GM19238 (cell line): ENCODE measurements around the gene NRIP1.
"Not testable (repeated sequence)": the region's sequence is repeated elsewhere in the genome, so short reads cannot be mapped to it uniquely, and the experiment has no call there.

Experiments
- DNase-seq: peaks from one replicate; pipeline ENCODE4 v3.0.0; 2011; ENCODE audit warnings: low spot score; ENCODE audit not compliant: insufficient read length

The NRIP1 gene

GRCh38 chr21:14979264-14979663, 85.5 kb downstream of the NRIP1 start:
- no peak for DNase-seq

GRCh38 chr21:14977814-14978213, 87.0 kb downstream of the NRIP1 start:
- no peak for DNase-seq

GRCh38 chr21:14975136-14975919, 89.5 kb downstream of the NRIP1 start:
- no peak for DNase-seq

DNA sequence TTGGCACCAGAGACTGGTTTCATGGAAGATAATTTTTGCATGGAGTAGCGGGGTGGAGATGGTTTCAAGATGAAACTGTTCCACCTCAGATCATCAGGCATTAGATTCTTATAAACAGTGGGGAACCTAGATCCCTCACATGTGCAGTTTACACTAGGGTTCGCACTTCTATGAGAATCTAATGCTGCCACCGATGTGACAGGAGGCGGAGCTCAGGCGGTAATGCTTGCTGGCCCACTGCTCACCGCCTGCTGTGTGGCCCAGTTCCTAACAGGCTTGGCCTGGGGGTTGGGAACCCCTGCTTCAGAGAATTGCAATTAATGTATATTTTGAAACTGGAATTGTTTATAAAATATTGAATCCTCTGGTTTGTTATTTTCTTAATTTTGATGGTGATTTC, 92.1 kb downstream of the NRIP1 start:
- no peak for DNase-seq

DNA sequence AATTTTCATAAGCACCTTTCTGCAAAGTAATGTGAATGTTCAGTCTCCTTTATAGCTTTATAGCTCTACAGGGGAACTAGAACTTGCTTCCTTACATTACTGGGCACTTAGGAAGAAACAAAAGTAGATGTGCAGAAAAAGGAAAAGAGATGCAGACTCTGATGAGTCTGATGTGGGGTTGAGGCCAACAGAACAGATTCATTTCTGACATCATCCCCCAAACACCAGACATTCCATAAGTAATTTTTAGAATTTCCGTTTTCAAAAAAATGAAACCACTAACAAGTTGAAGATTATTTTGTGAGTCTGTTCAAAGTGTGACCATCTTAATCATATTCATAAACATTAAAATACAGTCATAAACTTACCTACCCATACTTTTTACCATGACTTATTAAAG, 96.0 kb downstream of the NRIP1 start:
- DNase-seq = no peak

GRCh38 chr21:14968029-14968428, 96.8 kb downstream of the NRIP1 start:
- DNase-seq = no peak

GRCh38 chr21:14964621-14965020, 100.2 kb downstream of the NRIP1 start:
- no peak for DNase-seq

DNA sequence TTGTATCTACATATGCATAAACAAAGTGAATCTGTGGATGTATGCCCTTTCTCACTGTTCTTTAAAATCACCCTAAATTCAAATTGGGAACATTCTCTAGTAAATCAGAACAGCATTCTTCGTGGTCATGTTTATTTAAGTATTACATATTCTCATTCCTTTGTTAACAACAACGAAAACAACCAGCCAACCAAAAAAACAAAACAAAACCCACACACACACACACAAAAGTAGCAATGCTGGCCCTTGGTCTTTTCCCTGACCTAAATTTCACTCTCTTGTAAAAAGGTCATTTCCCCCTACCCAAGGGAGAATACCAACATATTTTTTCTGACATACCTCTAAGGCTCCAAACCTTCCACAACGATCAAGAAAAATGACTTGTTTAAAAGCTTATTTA, 102.6 kb downstream of the NRIP1 start:
- DNase-seq = no peak

DNA sequence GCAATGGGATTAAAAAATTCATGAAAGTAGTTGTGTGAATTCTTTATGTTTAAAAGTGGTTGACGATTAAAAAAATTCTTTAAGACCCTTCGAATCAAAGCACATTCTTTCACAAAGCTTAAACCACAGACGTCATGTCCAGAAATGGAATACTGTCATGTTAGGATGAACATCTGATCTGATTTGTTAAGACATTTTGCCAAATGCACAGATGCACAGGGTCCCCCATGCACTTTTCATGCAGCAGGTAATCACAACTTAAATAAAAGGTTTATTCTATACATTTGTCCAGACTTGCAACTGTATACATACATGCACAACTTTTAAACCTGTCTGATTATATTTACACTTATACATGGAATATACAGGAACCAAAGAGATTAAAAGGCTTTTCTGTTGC, 103.3 kb downstream of the NRIP1 start:
- DNase-seq = no peak

DNA sequence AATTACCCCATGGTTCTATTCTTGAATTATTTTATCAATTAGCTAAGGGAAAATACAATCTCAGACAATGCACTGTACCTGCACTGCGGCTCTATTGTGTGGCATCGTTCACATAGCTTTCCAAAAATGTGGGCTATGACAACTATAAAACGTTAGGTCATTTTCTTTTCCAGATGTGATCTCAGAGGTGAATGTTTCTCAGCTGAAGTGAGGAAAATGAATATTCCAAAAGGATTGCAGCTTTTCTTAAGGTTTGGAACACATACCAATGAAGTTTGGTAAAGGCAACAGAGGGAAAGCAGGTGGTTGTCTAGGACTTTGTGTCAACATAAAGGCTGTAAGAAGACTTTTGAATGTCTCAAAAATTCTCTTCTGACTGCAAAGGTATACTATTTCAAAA, 105.5 kb downstream of the NRIP1 start:
- no peak for DNase-seq

GRCh38 chr21:14957836-14958235, 107.0 kb downstream of the NRIP1 start:
- DNase-seq = no peak

GRCh38 chr21:14956807-14957206, 108.0 kb downstream of the NRIP1 start:
- no peak for DNase-seq

DNA sequence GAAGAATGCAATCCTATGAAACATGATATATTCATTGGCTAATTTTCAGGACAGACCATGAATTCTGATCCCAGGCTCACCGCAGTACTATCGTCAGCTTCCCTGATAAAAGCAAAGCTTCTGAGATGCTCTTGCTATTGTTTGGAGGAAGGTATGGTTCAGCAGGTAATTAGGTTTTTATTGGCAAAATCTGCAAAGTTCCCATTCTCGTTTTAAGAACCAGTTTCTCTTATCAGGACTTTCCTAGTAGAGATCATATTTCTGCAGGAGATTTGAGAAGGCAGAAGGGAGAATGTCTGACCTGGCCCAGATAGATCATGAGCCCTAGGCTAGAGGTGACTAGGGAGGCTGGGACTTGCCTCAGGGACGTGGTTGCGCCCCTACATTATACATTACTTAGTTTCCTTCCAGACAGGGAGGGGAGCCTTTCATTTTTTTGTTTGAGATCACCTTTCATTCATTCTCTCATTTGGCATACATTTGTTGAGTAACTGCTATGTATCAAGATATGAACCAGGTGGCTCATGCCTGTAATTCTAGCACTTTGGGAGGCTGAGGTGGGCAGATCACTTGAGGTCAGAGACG, 108.8 kb downstream of the NRIP1 start:
- no peak for DNase-seq

DNA sequence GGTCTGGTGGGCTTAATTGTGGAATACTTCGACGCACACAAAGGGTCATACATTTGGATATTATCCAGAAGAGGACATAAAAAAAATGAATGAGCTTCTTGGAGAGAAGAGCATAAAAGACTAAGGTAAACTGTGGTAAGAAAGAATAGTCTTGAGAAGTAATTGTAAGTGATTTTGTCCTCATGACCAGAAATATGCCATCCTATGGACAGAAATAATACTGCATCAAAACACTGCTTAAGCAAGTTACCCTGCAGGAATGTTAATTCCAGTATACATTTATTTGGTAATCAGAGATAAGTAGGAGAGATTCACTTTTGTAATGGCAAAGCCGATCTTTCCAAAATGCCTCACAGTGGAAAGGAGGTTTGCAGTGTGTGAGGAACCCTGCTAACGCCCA, 111.9 kb downstream of the NRIP1 start:
- no peak for DNase-seq

GRCh38 chr21:14949603-14950002, 115.2 kb downstream of the NRIP1 start:
- no peak for DNase-seq

DNA sequence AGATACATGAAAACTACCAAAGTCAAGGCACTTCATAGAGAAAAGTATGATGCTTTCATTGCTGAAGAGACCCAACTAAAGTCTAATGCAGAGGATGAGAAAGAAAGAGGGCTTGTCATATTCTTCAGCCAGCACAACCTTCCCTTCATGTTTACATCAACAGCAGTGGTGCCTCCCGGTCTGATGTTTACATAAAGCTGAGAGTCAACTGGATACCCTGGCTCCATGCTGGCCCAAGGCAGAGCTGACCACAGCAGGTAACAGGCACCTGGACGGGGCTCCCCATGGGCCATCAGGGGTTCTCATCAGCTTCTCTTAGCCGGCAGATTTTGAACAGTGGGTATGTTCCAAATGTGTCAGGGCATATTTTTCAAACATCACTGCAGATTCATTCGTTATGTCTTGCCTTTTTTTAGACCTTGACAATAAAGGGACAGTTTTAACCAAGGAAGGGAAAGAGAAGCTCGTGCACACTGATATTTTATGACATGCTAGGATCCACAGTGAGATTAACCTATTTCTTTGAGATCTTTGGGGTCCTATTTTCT, 117.1 kb downstream of the NRIP1 start:
- no peak for DNase-seq

GRCh38 chr21:14945176-14945575, 119.6 kb downstream of the NRIP1 start:
- DNase-seq = no peak

- no peak for DNase-seq
These were observed 121.2 kb downstream of the NRIP1 start for GRCh38 chr21:14943616-14944015.

DNA sequence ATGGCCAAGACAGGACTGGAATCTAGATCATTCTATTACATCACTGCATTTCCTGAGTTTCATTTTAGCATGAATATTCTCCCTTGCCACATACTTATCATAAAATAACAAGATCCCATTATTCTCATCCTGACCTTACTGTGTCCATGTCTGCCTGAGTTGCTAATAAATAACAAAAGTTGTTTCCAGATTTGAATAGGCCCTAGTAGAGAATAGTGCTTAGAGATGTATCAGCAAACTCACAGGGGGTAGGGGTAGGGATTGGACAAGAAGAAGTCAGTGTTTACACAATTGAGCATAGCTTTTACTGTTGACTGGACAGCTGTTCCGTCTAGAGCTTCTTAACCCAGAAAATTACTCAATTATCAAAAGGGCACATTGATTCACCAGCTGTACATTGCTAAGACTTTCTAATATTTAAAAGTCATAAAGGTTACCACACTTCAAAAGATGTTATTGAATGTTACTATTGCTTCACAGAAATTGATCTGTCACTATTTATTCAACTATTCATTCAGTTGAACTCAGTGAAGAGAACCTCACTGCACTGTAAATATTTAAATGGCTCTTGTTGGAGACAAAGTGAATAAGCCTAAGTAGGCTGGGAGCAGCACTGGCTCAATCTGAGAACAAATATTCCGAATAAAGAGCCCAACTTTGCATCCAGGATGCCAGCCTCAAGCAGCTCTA, 121.9 kb downstream of the NRIP1 start:
- DNase-seq = no peak

GRCh38 chr21:14927324-14927723, 137.5 kb downstream of the NRIP1 start:
- not testable (repeated sequence) for DNase-seq

DNA sequence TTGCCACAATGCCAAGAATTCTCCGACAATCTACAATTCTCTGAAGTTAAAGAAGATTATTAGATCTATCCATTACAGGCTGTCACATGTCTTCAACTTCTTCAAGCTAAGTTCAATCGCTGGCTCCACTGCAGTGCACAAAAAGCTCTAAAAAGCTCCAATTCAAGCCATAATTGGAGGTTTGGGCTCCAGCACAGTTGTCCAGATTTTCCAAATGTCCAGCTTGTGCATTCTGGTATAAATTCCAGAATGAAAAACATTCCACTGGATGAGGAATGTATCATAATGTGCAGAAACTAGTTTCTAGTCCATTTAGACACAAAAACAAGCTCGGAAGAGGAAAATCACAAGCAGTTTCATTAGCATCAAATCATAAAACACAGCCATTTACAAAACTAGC, 138.6 kb downstream of the NRIP1 start:
- no peak for DNase-seq

DNA sequence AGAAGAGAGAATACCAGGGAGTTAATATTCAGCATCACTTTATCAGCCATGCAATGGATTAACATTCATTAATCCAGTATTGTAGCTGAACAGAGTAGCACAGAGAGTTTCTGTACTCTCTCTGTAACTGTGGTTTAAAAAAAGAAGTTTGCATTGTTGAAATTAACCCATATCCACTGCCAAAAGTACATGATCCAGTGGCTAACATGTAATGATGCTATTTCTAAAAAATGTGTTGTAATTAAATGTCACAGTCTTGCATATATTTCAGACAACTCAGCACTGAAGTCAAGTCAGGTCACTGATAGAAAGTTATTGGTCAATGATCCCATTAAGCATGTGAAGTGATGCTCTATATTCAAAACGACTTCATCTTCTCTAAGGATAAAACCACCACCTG, 141.3 kb downstream of the NRIP1 start:
- no peak for DNase-seq
